Activated T-cell treated with anti-CD3 and anti-CD28 coated beads, Interleukin-2, amount 50 U/mL, for 4 hours (primary cell): ENCODE results near the gene TRAK1. TPM values are rescaled to one million over a fixed set of nuclear protein-coding genes. Genes with fewer than 3 reads are reported as not detected.

Experiments used
- ATAC-seq, 2 donors: fragments of 200-7000 bp; cut with Tn5 transposase; one replicate each; pipeline ENCODE4 v1.10.0; 2021
- DNase-seq: peaks from one replicate; pipeline ENCODE4 v3.0.0-alpha.2; 2020
- H3K27me3 Mint-ChIP-seq: one replicate; pipeline ENCODE4 v1.8.0; 2021; ENCODE audit warnings: low read depth, mixed read lengths
- H3K36me3 Mint-ChIP-seq: one replicate; pipeline ENCODE4 v1.8.0; 2022; ENCODE audit warnings: mixed read lengths; ENCODE audit not compliant: insufficient read depth
- H3K4me1 Mint-ChIP-seq: one replicate; pipeline ENCODE4 v1.8.0; 2021; ENCODE audit warnings: low read depth, mixed read lengths
- H3K4me3 Mint-ChIP-seq: one replicate; pipeline ENCODE4 v1.8.0; 2021; ENCODE audit warnings: mild to moderate bottlenecking, moderate library complexity, mixed read lengths
- H3K9me3 Mint-ChIP-seq: one replicate; pipeline ENCODE4 v1.8.0; 2021; ENCODE audit warnings: mixed read lengths
- total RNA-seq, 3 donors: library from RNA; stranded (reverse); gene quantifications; one replicate each; pipeline ENCODE4 v1.2.1, GENCODE V29; 2021

The TRAK1 gene
- total RNA-seq, 3 donors from 2014 or later, result 17.2 to 22.3 (median 22.2) TPM

- Mint-ChIP-seq H3K9me3 (no peaks in the 10 kb centered on the region), H3K4me1 (no peaks in the 10 kb centered on the region), H3K27me3 (no peaks in the 10 kb centered on the region), H3K36me3 (peaks cover 15% of the 10 kb centered on the region), H3K4me3 (no peak overlapping the region)
- DNase-seq, result no peak
- no peak for ATAC-seq
These were observed 43.8 kb downstream of the TRAK1 start for GRCh38 chr3:42134867-42135464.

GRCh38 chr3:42139621-42140453 is 48.7 kb downstream of the TRAK1 start:
- Mint-ChIP-seq H3K27me3 (no peaks in the 10 kb centered on the region), H3K36me3 (peaks cover 7% of the 10 kb centered on the region), H3K9me3 (no peaks in the 10 kb centered on the region), H3K4me1 (peaks cover 3% of the 10 kb centered on the region), H3K4me3 (no peak overlapping the region)
- DNase-seq (no peak), ATAC-seq (no peak)

GRCh38 chr3:42140665-42141203 is 49.6 kb downstream of the TRAK1 start:
- no peak for ATAC-seq
- no peaks in the 10 kb centered on the region for H3K9me3 Mint-ChIP-seq

GRCh38 chr3:42143440-42143839 is 52.3 kb downstream of the TRAK1 start:
- ATAC-seq, result no peak
- H3K9me3 Mint-ChIP-seq, result no peaks in the 10 kb centered on the region
- H3K36me3 Mint-ChIP-seq, result peaks cover 2% of the 10 kb centered on the region
- peaks cover 15% of the 10 kb centered on the region for H3K4me1 Mint-ChIP-seq
- no peak for DNase-seq
- H3K27me3 Mint-ChIP-seq, result no peaks in the 10 kb centered on the region
- H3K4me3 Mint-ChIP-seq, result no peak overlapping the region

More at GRCh38 chr3:42140665-42141203, 49.6 kb downstream of the TRAK1 start:
- Mint-ChIP-seq H3K4me3 (no peak overlapping the region), H3K27me3 (no peaks in the 10 kb centered on the region), H3K36me3 (peaks cover 2% of the 10 kb centered on the region), H3K4me1 (peaks cover 3% of the 10 kb centered on the region)
- DNase-seq, result no peak

GRCh38 chr3:42144209-42144608 is 53.1 kb downstream of the TRAK1 start:
- H3K36me3 Mint-ChIP-seq, result peaks cover 2% of the 10 kb centered on the region
- H3K27me3 Mint-ChIP-seq, result no peaks in the 10 kb centered on the region
- peaks cover 22% of the 10 kb centered on the region for H3K4me1 Mint-ChIP-seq
- H3K9me3 Mint-ChIP-seq, result no peaks in the 10 kb centered on the region
- no peak overlapping the region for H3K4me3 Mint-ChIP-seq
- DNase-seq, result no peak
- no peak for ATAC-seq

- H3K9me3 Mint-ChIP-seq, result no peaks in the 10 kb centered on the region
- no peak for DNase-seq
- no peak for ATAC-seq
- H3K4me1 Mint-ChIP-seq, result peaks cover 27% of the 10 kb centered on the region
- H3K27me3 Mint-ChIP-seq, result no peaks in the 10 kb centered on the region
- H3K4me3 Mint-ChIP-seq, result no peak overlapping the region
- peaks cover 5% of the 10 kb centered on the region for H3K36me3 Mint-ChIP-seq
These were observed 57.1 kb downstream of the TRAK1 start for GRCh38 chr3:42148086-42148848.

GRCh38 chr3:42148982-42149432 is 57.9 kb downstream of the TRAK1 start:
- Mint-ChIP-seq H3K9me3 (no peaks in the 10 kb centered on the region), H3K36me3 (peaks cover 5% of the 10 kb centered on the region), H3K4me3 (no peak overlapping the region), H3K4me1 (peaks cover 26% of the 10 kb centered on the region), H3K27me3 (no peaks in the 10 kb centered on the region)
- ATAC-seq (no peak), DNase-seq (no peak)

- H3K9me3 Mint-ChIP-seq, result no peaks in the 10 kb centered on the region
- no peak for ATAC-seq
- H3K4me1 Mint-ChIP-seq, result peaks cover 26% of the 10 kb centered on the region
These were observed 58.4 kb downstream of the TRAK1 start for GRCh38 chr3:42149532-42149931.

GRCh38 chr3:42149975-42150374 is 58.8 kb downstream of the TRAK1 start:
- no peaks in the 10 kb centered on the region for H3K9me3 Mint-ChIP-seq
- no peak overlapping the region for H3K4me3 Mint-ChIP-seq
- H3K27me3 Mint-ChIP-seq, result no peaks in the 10 kb centered on the region
- peaks cover 5% of the 10 kb centered on the region for H3K36me3 Mint-ChIP-seq
- ATAC-seq (no peak), DNase-seq (no peak)
- H3K4me1 Mint-ChIP-seq, result peaks cover 27% of the 10 kb centered on the region

More at GRCh38 chr3:42149532-42149931, 58.4 kb downstream of the TRAK1 start:
- Mint-ChIP-seq H3K27me3 (no peaks in the 10 kb centered on the region), H3K4me3 (no peak overlapping the region), H3K36me3 (peaks cover 5% of the 10 kb centered on the region)
- DNase-seq, result no peak

GRCh38 chr3:42151596-42152168 is 60.5 kb downstream of the TRAK1 start:
- ATAC-seq, result no peak
- no peaks in the 10 kb centered on the region for H3K27me3 Mint-ChIP-seq
- DNase-seq, result no peak
- no peaks in the 10 kb centered on the region for H3K9me3 Mint-ChIP-seq
- no peak overlapping the region for H3K4me3 Mint-ChIP-seq
- H3K4me1 Mint-ChIP-seq, result peaks cover 25% of the 10 kb centered on the region
- peaks cover 3% of the 10 kb centered on the region for H3K36me3 Mint-ChIP-seq

GRCh38 chr3:42152193-42152592 is 61.0 kb downstream of the TRAK1 start:
- Mint-ChIP-seq H3K36me3 (peaks cover 3% of the 10 kb centered on the region), H3K27me3 (no peaks in the 10 kb centered on the region), H3K4me1 (peaks cover 22% of the 10 kb centered on the region), H3K4me3 (no peak overlapping the region), H3K9me3 (no peaks in the 10 kb centered on the region)
- ATAC-seq, result no peak
- DNase-seq, result no peak

GRCh38 chr3:42153039-42153438 is 61.9 kb downstream of the TRAK1 start:
- Mint-ChIP-seq H3K4me3 (no peak overlapping the region), H3K4me1 (peaks cover 24% of the 10 kb centered on the region), H3K9me3 (no peaks in the 10 kb centered on the region), H3K27me3 (no peaks in the 10 kb centered on the region), H3K36me3 (peaks cover 3% of the 10 kb centered on the region)
- DNase-seq, result no peak
- no peak for ATAC-seq

- no peak for DNase-seq
- no peaks in the 10 kb centered on the region for H3K9me3 Mint-ChIP-seq
- H3K4me3 Mint-ChIP-seq, result no peak overlapping the region
- H3K36me3 Mint-ChIP-seq, result no peaks in the 10 kb centered on the region
- peaks cover 37% of the 10 kb centered on the region for H3K4me1 Mint-ChIP-seq
- ATAC-seq, result peak in 1 of 2 donors; percentile 46
- H3K27me3 Mint-ChIP-seq, result no peaks in the 10 kb centered on the region
These were observed 66.7 kb downstream of the TRAK1 start for GRCh38 chr3:42157540-42158538.
